ENCODE data around the gene C5orf63.
"Not testable (repeated sequence)": the region's sequence is repeated elsewhere in the genome, so short reads cannot be mapped to it uniquely, and the experiment has no call there.

C5orf63 gene

DNA sequence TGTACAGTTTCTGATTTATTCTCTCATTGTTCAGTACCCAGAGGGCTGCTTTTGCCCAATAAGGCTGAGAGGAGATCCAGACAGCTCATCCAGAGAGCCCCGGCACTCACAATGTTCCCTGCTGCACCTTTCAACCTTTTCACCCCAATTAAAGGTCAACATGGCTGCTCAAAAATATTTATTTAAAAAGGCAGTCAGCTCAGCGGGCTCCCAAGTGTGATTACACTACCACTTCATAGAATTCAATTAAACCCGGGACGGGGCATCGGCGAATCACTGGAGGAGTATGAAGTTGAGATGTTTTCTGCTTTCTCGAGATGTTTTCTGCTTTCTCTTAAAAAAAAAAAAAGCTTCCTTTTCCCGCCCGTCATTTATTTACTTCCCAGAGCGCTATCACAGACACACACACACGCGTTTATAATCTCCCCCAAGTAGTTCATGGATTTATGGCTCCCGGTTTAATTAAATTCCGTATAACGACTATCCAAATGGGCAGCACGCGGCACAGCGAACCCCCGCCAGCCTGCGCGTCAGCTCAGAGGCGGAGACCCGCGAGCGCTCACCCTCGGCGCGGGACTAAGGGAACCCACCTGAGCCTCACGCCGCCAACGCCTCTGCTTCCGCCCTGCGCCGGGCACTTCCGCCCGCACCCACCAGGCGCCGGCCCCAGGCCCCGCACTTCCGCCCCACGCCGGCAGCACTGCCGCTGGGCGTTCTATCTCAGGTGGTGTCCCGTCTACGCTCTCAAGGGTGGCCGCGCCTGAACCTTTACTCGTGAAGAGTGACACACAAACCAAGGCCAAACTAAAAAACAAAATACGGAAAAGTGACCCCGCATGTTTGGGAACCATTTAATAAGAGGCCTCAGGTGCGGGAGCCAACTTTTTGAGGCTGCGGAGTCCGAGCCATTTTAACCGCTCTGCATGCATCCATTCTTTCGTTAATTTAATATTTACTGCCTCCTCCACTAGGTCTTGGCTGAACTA is at the start of gene C5orf63:
TSS of gene C5orf63 (minus strand) at position 642 of the 986 bp plus-strand sequence. CDS start 14,507 bp downstream, outside the sequence.
- DNase-seq: peak; percentile 54

DNA sequence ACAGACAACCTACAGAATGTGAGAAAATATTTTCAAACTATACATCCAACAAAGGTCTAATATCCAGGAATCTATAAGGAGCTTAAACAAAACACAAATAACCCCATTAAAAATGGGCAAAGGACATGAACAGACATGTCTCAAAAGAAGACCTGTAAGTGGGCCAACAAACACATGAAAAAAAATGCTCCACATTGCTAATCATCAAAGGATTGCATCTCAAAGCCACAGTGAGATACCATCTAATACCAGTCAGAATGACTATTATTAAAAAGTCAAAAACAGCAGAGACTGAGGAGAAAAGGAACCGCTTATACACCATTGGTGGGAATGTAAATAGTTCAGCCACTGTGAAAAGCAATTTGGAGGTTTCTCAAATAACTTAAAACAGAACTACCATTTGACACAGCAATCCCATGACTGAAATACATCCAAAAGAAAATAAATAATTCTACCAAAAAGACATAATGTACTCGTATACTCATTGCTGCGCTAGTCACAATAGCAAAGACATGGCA is 39.1 kb upstream of the C5orf63 start:
- DNase-seq: no peak

DNA sequence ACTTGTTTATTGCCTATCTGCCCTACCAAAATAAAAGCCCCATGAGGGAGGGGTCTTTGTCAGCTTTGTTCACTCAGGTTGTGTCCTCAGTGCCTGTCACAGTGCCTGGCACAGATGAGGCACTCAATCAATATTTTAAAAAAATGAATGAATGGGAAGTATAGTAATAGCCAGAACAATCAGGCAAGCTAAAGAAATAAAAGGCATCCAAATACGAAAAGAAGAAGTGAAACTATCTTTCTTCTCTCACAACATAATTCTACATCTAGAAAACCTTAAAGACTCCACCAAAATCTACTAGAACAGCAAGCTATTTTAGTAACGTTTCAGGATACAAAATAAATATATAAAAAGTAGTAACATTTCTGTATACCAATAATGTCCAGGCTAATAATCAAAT is 37.8 kb upstream of the C5orf63 start:
- no peak for DNase-seq

DNA sequence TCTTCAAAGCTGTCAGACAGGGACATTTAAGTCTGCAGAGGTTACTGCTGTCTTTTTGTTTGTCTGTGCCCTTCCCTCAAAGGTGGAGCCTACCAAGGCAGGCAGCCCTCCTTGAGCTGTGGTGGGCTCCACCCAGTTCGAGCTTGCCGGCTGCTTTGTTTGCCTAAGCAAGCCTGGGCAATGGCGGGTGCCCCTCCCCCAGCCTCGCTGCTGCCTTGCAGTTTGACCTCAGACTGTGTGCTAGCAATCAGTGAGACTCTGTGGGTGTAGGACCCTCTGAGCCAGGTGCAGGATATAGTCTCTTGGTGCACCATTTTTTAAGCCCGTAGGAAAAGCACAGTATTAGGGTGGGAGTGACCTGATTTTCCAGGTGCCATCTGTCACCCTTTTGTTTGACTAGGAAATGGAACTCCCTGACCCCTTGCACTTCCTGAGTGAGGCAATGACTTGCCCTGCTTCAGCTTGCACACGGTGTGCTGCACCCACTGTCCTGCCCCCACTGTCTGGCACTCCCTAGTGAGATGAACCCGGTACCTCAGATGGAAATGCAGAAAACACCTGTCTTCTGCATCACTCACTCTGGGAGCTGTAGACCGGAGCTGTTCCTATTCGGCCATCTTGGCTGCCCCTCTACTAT is 35.4 kb upstream of the C5orf63 start:
- DNase-seq: not testable (repeated sequence)

DNA sequence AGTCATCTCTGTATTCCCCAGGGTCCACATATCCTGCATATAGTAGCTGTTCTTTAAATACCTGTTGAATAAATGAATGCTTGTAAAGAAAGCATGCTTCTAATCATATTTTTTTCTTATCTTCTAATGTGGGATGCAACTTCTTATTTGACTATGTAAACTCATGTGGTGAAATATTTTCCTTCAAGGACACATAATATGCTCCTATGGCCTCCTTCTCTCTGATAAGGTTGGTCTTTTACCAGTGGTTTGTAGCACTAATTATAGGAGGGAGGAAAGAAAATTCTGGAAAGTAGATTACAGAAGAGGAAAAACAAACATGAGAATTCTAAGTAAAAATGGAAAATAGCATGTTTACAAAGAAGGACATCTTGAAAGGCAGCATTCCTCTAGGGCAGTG is 28.6 kb upstream of the C5orf63 start:
- no peak for DNase-seq

DNA sequence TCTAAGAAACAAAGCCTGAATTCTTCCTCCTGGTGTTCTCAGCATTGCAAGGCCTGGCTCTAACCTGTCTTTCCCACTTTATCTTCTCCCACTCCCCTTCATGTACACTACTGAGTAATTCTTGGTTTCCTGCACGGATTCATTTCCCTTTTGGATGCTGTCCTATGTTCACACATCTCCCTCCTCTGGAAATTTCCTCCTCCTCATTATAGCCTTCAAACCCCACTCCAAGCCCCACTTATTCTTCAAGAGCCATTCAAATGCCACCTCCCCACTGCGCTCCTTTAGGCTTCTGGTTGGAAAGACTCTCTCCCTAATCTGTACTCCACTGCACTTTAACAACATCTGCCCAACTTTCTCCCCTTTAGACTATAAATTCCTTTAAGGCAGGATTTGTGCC is 28.2 kb upstream of the C5orf63 start:
- DNase-seq: no peak

DNA sequence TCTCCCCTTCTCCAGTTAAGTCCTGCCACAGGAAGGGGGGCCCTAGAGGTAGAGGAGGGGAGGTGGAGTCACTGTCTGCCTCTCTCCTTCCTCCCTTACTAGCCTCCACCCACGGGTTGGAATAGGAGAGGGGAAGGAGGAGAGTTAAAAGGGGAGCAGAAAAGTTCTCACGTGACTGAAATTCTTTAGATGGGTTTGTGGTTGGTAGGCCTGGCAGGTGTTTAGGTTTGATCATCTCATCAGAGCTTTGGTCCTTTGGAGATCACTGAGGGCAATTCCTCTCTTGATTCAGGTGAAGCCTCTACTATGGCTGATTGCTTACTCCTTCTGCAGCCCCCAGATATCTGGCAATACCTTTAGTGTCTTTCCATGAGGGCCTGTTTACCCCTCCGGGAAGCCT is 24.9 kb upstream of the C5orf63 start:
- DNase-seq: no peak

DNA sequence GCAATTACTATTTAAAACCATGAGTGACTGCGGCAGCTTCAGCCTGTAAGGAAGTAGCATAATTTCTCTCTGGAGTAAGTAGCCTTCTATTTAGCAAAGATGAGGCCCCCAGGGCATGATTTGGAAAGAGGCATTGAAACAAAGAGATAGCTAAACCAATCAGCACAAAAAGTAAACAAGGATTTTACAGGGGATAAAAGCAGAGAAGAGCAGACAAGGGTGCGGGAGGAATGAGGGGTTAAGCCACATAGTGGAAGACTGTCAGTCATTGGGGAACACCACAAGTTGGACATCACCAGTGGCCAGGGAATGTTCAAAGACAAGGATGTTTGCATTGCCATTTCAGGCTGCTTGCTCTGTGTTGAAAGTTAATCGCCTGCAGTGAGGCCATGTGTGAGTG is 24.0 kb upstream of the C5orf63 start:
- peak; percentile 72 for DNase-seq

DNA sequence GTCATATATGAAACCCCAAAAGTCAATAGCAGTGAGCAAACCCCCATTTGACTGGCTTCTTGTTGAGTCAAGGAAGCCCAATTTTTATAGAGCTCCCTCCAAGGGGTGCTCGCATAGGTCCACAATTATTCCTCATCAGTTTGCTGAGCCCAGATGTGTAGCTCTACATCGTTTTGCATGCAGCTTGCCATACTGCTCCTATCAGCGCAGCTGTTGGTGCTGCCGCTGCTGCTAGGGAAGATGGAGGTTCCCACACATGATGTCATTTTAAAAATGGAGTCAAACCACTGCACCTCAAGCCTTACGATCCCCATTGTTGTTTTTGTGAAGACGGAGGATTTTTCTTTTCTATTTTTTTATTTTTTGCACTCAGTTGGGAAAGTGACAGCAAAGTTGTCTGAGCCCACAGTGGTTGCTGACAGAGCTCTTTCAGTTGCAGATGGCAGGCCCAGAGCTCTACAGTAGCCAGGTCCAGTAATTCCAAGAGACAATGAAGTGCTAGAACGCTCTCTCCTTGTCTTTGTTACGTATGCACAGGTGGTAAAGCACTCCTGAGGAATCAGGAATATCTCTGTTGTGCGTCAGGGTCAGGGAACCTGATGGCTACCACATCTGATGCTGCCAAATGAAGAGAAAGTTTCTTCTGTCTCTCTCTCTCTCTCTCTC is 23.2 kb upstream of the C5orf63 start:
- DNase-seq: no peak

DNA sequence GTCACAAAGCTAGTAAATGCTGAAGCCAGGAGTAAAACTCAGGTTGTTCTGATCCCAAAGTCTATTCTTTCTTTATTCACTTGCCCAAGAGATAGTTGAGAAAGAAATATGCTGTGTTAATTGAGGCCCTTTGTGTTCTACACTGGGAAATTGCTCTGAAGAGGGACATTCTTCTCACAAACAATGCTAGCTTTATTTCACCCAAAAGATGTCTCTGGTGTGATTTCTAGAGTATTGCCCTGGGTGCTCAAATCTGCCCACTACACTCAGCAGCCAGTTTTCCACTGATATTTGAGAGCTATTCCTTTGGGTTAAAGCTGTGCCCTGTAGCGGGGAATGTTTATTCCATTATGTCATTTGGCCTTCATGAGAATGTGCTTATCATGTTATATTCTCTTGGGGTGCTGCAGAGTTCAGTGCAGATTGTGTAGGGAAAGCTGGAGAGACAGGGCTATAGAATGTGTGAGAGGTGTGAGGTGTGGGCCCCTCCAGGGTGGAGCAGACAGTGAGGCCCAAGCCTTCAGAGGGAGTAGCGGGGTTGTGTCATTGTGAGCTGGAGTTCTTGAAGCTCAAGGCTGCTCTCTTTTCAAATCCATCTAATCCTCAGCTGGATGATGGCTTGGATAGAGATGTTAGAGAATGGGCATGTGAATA is 21.0 kb upstream of the C5orf63 start:
- DNase-seq: no peak

DNA sequence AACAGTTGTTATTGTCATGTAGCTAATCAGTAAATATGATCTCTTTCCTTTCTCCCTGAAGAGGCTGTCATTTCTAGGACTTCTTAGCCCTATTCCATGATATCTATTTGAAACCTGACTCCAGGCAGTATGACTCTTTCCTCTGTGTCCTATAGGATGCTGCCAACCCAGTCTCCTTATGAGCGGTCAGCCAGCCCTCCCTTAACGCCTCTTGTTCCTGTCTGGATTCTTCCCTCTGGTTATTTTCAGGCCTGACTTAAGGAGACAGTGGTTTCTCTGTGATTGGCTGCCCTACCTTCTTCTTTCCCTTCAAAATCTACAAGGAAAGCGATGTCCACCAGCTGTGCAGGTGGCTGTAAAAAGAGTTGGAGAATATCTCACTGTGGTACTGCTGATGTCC is 19.4 kb upstream of the C5orf63 start:
- peak; percentile 73 for DNase-seq

DNA sequence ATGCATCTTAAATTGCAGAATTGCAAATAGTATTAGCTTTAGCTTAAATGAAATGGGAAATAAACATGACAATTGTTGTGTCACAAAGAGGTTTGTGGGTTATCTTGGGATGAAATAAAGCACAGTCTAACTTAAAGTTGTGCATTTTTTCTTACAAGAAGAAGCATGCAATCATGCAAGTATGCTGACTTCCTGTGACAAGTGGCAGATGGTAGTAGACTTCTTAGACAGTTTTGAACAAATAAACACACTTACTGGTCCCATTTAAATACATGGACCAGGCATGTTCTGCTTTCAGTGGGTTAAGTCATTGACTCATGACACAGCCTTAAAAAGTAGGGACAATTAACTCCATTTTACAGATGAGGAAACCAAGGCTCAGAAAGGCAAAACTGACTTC is 15.9 kb upstream of the C5orf63 start:
- no peak for DNase-seq

DNA sequence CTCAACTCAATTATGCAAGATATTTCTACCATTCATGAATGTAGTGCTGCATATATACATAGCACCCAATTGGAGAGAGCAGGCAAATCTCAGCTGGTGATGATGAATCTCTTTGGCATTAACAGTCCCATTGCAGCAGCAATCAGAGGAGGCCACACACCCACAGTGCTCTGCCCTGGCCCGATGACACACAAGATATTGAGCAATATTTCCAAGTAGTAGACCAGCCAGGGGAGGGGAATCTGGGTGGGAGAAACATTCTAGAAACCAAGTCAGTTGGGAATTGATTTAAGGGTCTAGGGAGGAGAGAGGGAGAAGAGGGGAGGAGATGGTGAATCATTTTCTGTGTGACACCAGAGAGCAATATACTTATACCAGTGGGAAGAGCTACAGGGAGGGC is 14.9 kb upstream of the C5orf63 start:
- DNase-seq: no peak

DNA sequence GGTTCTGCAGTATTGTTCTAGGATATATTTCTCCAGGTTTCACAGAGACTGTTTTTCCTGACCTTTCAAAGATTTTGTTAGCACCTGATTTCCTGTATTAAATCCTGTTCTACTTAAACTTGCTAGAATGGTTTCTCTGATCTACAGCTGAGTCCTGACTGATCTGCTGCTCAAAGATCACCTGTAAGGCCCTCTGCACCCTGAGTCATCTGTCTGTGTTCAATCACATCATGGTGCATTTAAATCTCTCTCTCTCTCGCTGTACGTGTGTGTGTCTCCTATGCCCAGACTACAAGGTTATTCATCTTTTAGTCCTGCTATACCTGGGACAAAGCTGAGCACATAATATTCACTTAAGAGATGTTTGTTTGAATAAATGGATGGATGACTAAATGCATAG is 13.3 kb upstream of the C5orf63 start:
- no peak for DNase-seq

DNA sequence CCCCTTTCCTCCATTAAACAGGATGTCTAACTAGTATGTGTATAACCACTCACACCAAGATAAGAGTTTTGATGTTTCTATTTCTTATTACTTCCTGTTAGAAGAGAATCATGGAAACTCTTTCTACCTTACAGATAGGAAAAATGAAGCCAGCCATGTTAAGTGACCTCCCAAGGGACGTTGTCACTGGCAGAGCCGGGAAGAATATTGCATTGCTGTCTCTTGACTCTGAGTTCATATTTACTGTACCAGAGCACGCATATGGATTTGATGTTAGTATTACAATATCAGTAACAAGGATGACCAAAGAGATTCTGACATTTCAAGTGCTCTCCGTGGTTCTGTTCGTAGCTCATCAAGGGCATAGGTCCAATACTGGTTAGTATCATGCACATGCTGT is 12.5 kb upstream of the C5orf63 start:
- DNase-seq: no peak

DNA sequence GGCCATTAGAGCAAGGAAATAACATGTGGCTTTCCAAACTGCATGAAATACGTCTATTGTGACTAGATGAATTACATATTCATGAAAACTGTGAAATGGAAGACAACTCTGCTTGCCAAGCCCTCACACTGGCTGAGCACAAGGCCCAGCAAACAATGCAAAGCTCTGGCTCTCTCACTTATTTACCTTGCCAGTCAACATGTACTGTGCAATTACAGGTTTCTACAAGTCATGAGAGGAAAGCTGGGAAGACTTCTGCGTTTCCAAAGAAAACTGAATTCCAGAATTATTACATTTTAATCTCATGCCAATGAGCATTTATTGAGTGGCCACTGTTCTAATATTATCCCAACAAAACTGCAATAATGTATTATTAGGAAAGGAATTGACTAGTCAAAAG is 12.1 kb upstream of the C5orf63 start:
- DNase-seq: no peak

DNA sequence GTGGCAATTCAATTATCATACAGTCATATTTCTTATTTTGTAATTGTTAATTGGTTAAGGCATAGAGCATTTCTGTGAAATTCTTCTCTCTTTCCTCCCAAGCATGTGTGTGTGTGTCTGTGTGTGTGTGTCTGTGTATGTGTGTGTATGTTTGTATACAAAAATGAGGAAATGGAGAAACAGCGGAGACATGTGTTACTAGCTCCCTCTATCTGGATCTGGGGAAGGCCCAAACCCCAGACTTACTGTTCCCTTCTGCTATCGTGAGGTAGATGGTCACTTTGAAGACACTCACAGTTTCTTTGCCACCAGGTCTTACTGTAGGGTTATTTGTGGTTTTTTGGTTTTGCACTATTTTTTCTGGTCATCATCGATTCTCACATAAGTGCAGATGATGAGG is 11.4 kb upstream of the C5orf63 start:
- no peak for DNase-seq

DNA sequence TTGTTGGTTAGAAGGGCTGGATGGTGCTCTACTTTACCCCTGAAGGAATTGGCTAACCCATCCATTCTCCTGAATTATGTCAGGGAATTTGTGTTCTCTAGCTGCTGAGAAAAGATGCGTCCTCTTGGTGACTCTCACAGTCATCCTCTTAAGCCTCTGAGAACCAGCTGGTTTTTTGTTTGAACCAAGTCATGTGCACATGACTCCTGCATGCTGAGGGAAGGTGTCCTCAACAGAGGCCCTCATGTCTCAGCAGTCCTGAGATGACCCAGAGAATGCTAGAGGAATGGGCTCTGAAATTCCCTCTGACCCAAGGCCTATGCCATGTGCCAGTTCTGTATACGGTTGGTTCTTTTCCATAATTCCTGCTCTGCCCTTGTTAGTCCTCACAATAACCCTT is 10.4 kb upstream of the C5orf63 start:
- DNase-seq: no peak

DNA sequence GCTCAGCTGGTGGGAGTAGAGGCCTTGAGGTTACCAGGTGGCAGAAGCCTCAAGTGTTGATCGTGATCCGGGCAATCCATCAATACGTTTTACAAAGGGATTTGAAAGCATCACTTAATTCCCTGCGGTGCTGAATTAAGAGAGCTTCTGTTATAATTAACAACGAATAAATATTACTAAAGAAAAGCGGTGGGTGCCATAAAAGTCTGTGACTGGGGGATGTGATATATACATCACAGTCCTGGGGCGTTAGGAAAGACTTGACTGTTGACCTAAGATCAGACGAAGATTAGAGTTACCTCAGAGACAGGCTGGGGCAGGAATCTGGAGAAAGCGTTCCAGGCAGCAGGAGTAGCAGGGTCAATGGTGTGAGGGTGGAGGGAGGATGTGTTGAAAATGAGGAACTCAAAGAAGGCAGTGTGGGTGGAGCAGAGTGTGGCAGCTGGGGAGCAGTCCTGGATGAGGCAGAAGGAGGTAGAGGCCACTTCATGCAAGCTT is 6.7 kb upstream of the C5orf63 start:
- DNase-seq: peak; percentile 81

DNA sequence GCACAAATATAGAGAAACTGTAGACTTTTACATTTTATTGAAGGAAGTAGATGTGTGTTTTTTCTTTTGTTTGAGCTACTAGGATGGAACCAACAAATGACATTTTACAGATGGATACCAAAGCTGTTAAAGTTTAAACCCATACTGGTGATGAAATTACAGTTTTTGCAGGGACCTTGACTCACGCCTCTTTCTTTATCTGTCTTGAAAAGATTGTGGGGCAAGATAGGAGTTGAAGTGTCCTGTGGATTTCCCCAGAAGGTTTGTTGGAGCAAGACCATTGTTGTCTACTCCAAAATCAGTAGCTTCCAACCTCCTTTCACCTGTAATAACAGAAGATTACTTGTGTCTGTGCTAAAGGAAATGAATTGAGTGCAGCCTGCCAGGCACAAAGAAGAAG is 4.1 kb upstream of the C5orf63 start:
- DNase-seq: no peak

DNA sequence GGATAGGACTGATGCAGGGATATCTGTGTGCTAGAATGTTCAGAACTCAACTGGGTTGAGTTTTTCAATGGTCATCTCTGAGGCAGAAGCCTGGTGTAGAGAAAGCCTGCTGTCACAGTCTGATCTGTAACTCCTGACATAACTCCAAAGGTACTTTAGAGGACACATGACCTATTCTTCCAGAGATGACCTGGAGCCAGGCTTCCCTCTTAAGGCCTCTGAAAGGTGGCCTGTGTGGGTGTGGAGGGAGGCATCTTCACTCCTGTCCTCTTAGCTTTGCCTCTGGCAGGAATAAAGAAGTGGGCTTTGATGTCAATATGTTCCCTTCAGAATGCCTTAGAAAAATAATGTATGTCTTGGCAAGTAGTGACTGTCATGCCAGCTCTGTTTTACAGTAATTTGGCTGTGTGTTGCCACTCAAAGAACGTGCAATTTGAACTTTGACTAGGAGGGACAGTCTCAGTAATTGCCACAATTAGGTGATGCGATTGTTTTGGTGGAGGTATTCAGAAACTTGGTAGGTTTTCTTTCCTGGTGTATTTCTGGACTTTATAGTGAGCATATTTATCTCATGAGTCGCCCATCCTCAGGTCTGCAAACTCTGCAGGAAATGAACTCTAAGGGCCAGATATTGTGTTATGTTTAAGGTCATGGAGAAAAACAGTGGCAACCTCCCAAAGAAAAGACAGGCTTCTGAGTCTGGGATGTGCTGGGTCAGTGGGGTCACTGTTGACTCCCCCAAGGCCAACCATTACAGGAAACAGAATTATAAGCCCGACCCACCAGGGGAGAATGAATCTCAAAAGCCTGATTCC is 3.2 kb upstream of the C5orf63 start:
- DNase-seq: peak; percentile 64

DNA sequence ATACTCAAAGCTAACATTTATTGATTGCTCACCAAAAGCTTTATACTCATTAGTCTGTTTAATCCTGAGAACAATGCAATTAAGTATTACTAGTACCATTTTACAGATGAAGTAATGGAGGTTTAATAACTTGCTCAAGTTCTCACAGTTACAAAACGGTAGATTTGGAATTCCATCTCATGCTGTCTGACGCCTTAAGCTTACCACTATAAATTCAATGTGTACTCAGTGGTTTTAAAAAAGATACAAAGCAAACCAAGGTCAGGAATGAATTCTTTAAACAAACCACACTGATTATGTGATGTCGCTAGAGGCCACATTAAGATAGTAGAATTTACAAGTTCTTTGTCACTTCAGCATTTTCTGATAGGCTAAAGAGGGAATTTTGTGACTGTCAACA is 1.2 kb upstream of the C5orf63 start:
- DNase-seq: no peak

All from islet precursor cell (in vitro differentiated cells).